ENCODE results near the gene RHBDL1. TPM values are rescaled to one million over a fixed set of nuclear protein-coding genes. Genes with fewer than 3 reads are reported as not detected.

Gene RHBDL1
- total RNA-seq, 1 experiment from 2014 or later, result 2.9 TPM

GRCh38 chr16:716768-717325 is 41.4 kb downstream of the RHBDL1 start:
- no peak overlapping the region for H3K4me3 ChIP-seq (ENCODE audit: low read depth, low read length)
- DNase-seq, result no peak
- Mint-ChIP-seq H3K9me3 (ENCODE audit: unreplicated experiment) (no peaks in the 10 kb centered on the region), H3K27ac (ENCODE audit: unreplicated experiment) (no peak overlapping the region), H3K36me3 (ENCODE audit: insufficient read depth, unreplicated experiment) (peaks cover 17% of the 10 kb centered on the region), H3K27me3 (ENCODE audit: insufficient read depth, unreplicated experiment) (no peaks in the 10 kb centered on the region), H3K4me3 (ENCODE audit: unreplicated experiment) (peak overlapping the region; percentile 66), H3K4me1 (ENCODE audit: low read depth, unreplicated experiment) (peaks cover 7% of the 10 kb centered on the region)
- BruUV-seq (replicated peaks), result no TSS peak
- H3K4me1 ChIP-seq, result peaks cover 34% of the 10 kb centered on the region
- ChIA-PET POLR2A (interaction anchor here (1.1 kb wide), 1 partner anchor 11 kb away, joined by 4 read pairs; no protein-coding TSS in a partner anchor), CTCF (no interaction called here)
- no peak for TF ChIP-seq CTCF (IDR thresholded peaks at IDR 0.05; ENCODE audit: insufficient read depth in 1 of 2, low read depth in 1 of 2, low read length in 1 of 2, severe bottlenecking in 1 of 2, unreplicated experiment in 1 of 2)
- H3K36me3 ChIP-seq (ENCODE audit: control insufficient read depth, insufficient read depth, low read length), result no peaks in the 10 kb centered on the region
- no peaks in the 10 kb centered on the region for H3K9me3 ChIP-seq
- H3K27me3 ChIP-seq (replicated peaks; ENCODE audit: control insufficient read depth, insufficient read depth, low read length), result no peaks in the 10 kb centered on the region
- intact Hi-C loops (cut with micrococcal nuclease; ENCODE audit: unreplicated experiment), result loop anchor here (10.0 kb wide), 1 partner anchor 68 kb away; the partner anchor contains the start of genes CHTF18 and RPUSD1

GRCh38 chr16:717450-718245 is 42.2 kb downstream of the RHBDL1 start:
- no peak overlapping the region for H3K4me3 ChIP-seq (ENCODE audit: low read depth, low read length)
- DNase-seq, result no peak
- no peak overlapping the region for H3K4me3 Mint-ChIP-seq (ENCODE audit: unreplicated experiment)
- H3K36me3 ChIP-seq (ENCODE audit: control insufficient read depth, insufficient read depth, low read length), result no peaks in the 10 kb centered on the region
- no peaks in the 10 kb centered on the region for H3K27me3 Mint-ChIP-seq (ENCODE audit: insufficient read depth, unreplicated experiment)
- TF ChIP-seq CTCF (IDR thresholded peaks at IDR 0.05; ENCODE audit: insufficient read depth in 1 of 2, low read depth in 1 of 2, low read length in 1 of 2, severe bottlenecking in 1 of 2, unreplicated experiment in 1 of 2), result no peak
- H3K36me3 Mint-ChIP-seq (ENCODE audit: insufficient read depth, unreplicated experiment), result peaks cover 14% of the 10 kb centered on the region
- peaks cover 37% of the 10 kb centered on the region for H3K4me1 ChIP-seq
- BruUV-seq (replicated peaks), result no TSS peak
- no peaks in the 10 kb centered on the region for H3K9me3 ChIP-seq
- CTCF ChIA-PET, result no interaction called here
- POLR2A ChIA-PET, result no interaction called here
- intact Hi-C loops (cut with micrococcal nuclease; ENCODE audit: unreplicated experiment), result loop anchor here (10.0 kb wide), 1 partner anchor 67 kb away; the partner anchor contains the start of genes CHTF18 and RPUSD1
- no peak overlapping the region for H3K27ac Mint-ChIP-seq (ENCODE audit: unreplicated experiment)
- H3K27me3 ChIP-seq (replicated peaks; ENCODE audit: control insufficient read depth, insufficient read depth, low read length), result no peaks in the 10 kb centered on the region
- H3K4me1 Mint-ChIP-seq (ENCODE audit: low read depth, unreplicated experiment), result peaks cover 3% of the 10 kb centered on the region
- no peaks in the 10 kb centered on the region for H3K9me3 Mint-ChIP-seq (ENCODE audit: unreplicated experiment)

DNA sequence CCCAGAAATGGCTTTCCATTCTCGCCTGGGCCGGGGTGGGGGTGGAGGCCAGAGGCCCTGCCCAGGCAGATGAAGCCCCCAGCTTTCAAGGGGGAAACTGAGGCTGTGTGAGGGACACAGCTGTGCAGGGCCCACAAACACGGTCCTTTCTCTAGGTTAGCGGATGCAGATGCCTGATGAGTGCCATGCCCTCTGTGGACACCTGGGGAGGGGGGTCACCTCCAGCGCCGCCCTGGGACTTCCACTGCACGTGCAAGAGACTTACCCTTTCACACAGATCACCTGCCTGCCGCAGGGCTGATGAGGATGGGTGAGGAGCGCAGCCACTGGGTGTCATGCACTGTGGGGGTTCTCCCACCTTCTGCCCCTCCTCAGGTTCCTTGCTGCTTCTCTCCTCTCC is 42.9 kb downstream of the RHBDL1 start:
- H3K27me3 Mint-ChIP-seq (ENCODE audit: insufficient read depth, unreplicated experiment), result no peaks in the 10 kb centered on the region
- POLR2A ChIA-PET, result no interaction called here
- CTCF ChIA-PET, result no interaction called here
- no peaks in the 10 kb centered on the region for H3K4me1 Mint-ChIP-seq (ENCODE audit: low read depth, unreplicated experiment)
- H3K27ac Mint-ChIP-seq (ENCODE audit: unreplicated experiment), result no peak overlapping the region
- no peak overlapping the region for H3K4me3 Mint-ChIP-seq (ENCODE audit: unreplicated experiment)
- Histone ChIP-seq H3K27me3 (replicated peaks; ENCODE audit: control insufficient read depth, insufficient read depth, low read length) (no peaks in the 10 kb centered on the region), H3K36me3 (ENCODE audit: control insufficient read depth, insufficient read depth, low read length) (no peaks in the 10 kb centered on the region), H3K4me3 (ENCODE audit: low read depth, low read length) (no peak overlapping the region), H3K4me1 (peaks cover 37% of the 10 kb centered on the region), H3K9me3 (no peaks in the 10 kb centered on the region)
- no peak for TF ChIP-seq CTCF (IDR thresholded peaks at IDR 0.05; ENCODE audit: insufficient read depth in 1 of 2, low read depth in 1 of 2, low read length in 1 of 2, severe bottlenecking in 1 of 2, unreplicated experiment in 1 of 2)
- intact Hi-C loops (cut with micrococcal nuclease; ENCODE audit: unreplicated experiment), result loop anchor here (10.0 kb wide), 1 partner anchor 66 kb away; the partner anchor contains the start of genes CHTF18 and RPUSD1
- DNase-seq, result no peak
- peaks cover 10% of the 10 kb centered on the region for H3K36me3 Mint-ChIP-seq (ENCODE audit: insufficient read depth, unreplicated experiment)
- no TSS peak for BruUV-seq (replicated peaks)
- no peaks in the 10 kb centered on the region for H3K9me3 Mint-ChIP-seq (ENCODE audit: unreplicated experiment)

Data from Caco-2 (cell line).